ENCODE results near the gene RGMB.

DNA sequence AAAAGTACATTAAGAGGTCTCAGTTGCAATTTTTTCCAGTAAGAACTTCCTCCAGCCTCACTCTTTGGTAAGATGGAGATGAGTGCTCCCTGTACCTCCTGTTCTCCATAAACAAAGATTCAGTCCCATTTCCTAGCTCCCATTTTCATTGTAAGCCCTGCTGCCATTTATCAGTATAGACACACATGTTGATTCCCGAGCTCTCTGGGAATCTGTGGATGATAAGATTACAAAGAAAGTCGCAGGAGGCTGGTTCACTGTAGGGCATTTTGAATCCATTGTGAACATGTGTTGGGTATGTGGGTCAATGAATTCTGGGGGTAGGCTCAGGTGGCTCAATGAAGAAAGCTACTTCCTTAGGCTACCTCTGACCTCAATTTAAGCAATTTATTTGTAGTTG is 36.7 kb downstream of the RGMB start:
- TF ChIP-seq EP300 (IDR thresholded peaks at IDR 0.05) (no peak), POLR2A (IDR thresholded peaks at IDR 0.05) (no peak)

Data from gastroesophageal sphincter (tissue), 2 donors.